GM18870 (cell line): ENCODE data around the gene UBR4.

Experiments used
- ATAC-seq: cut with Tn5 transposase; IDR thresholded peaks from one replicate; pipeline ENCODE4 v1.9.1; 2021; ENCODE audit warnings: moderate library complexity; ENCODE audit not compliant: unreplicated experiment

The UBR4 gene

GRCh38 chr1:19038732-19039131, 171.3 kb downstream of the UBR4 start:
- no peak for ATAC-seq

- no peak for ATAC-seq
Measured at GRCh38 chr1:19038096-19038495, 172.0 kb downstream of the UBR4 start.

GRCh38 chr1:19037659-19038058, 172.4 kb downstream of the UBR4 start:
- no peak for ATAC-seq

- ATAC-seq: no peak
Measured at GRCh38 chr1:19036813-19037605, 173.1 kb downstream of the UBR4 start.

- ATAC-seq: no peak
Measured at GRCh38 chr1:19036041-19036812, 173.8 kb downstream of the UBR4 start.

GRCh38 chr1:19035377-19036040, 174.6 kb downstream of the UBR4 start:
- no peak for ATAC-seq

- no peak for ATAC-seq
Measured at GRCh38 chr1:19034721-19035120, 175.3 kb downstream of the UBR4 start.

- ATAC-seq: no peak
Measured at GRCh38 chr1:19033926-19034680, 176.0 kb downstream of the UBR4 start.

GRCh38 chr1:19033515-19033839, 176.6 kb downstream of the UBR4 start:
- no peak for ATAC-seq

GRCh38 chr1:19032701-19033514, 177.2 kb downstream of the UBR4 start:
- ATAC-seq: no peak

- no peak for ATAC-seq
Measured at GRCh38 chr1:19032413-19032695, 177.7 kb downstream of the UBR4 start.

GRCh38 chr1:19029191-19030085, 180.6 kb downstream of the UBR4 start:
- no peak for ATAC-seq

- ATAC-seq: no peak
Measured at GRCh38 chr1:19028546-19029129, 181.4 kb downstream of the UBR4 start.

GRCh38 chr1:19028110-19028509, 182.0 kb downstream of the UBR4 start:
- no peak for ATAC-seq
